ENCODE measurements around the gene SAG. TPM values are rescaled to one million over a fixed set of nuclear protein-coding genes. Genes with fewer than 3 reads are reported as not detected.
A peak's percentile ranks its signal among the peaks of the same experiment; 100 is the strongest.
"Not testable (repeated sequence)": the region's sequence is repeated elsewhere in the genome, so short reads cannot be mapped to it uniquely, and the experiment has no call there.

SAG gene
- total and polyA plus RNA-seq, 5 donors from 2014 or later = 1.7 TPM; not detected in 4

DNA sequence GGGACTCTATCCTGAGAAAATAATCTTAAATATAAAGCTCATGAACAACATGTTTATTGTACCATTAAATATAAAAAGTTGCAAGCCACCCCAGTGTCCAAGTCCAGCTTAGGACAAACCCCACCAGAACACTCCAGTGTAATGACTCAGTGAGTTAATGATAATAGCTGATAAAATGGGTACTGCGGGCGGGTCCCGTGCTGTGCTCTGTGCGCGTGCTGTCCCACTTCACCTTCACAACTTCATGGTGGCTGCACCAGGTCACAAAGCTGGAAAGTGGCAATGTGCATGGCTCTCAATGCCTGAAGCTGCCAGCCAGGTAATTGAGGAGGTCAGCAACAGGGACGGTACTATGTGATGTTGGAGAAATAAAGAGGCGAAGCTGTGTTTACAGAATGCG, 65.2 kb downstream of the SAG start:
- Mint-ChIP-seq H3K4me3 (no peak overlapping the region), H3K27ac (no peak overlapping the region), H3K36me3 (peaks cover 38% of the 10 kb centered on the region), H3K9me3 (no peaks in the 10 kb centered on the region), H3K4me1 (peaks cover 16 to 36% (median 25%) of the 10 kb centered on the region in 4 donors), H3K27me3 (no peaks in the 10 kb centered on the region)
- no peaks in the 10 kb centered on the region for H3K27me3 ChIP-seq (ENCODE audit: control insufficient read depth, insufficient read depth, low read length)
- no peaks in the 10 kb centered on the region for H3K9me3 ChIP-seq (ENCODE audit: control insufficient read depth in 2 of 2, low read length in 2 of 2)
- no peaks in the 10 kb centered on the region for H3K4me1 ChIP-seq (ENCODE audit: control insufficient read depth, insufficient read depth, low read length, poor library complexity, severe bottlenecking)
- no peak overlapping the region for H3K27ac ChIP-seq (ENCODE audit: insufficient read depth, low read length, poor library complexity, severe bottlenecking)
- peaks cover 14% of the 10 kb centered on the region for H3K36me3 ChIP-seq (ENCODE audit: control insufficient read depth, insufficient read depth, low read length)
- DNase-seq = no peak
- no peak for ATAC-seq (ENCODE audit: low read depth in 2 of 2)
- H3K4me3 ChIP-seq (ENCODE audit: low read depth, low read length) = no peak overlapping the region

- Mint-ChIP-seq H3K27me3 (no peaks in the 10 kb centered on the region), H3K4me1 (peaks cover 16 to 36% (median 25%) of the 10 kb centered on the region in 4 donors), H3K27ac (no peak overlapping the region), H3K36me3 (peaks cover 38% of the 10 kb centered on the region), H3K9me3 (no peaks in the 10 kb centered on the region), H3K4me3 (no peak overlapping the region)
- no peaks in the 10 kb centered on the region for H3K27me3 ChIP-seq (ENCODE audit: control insufficient read depth, insufficient read depth, low read length)
- peaks cover 14% of the 10 kb centered on the region for H3K36me3 ChIP-seq (ENCODE audit: control insufficient read depth, insufficient read depth, low read length)
- no peak overlapping the region for H3K4me3 ChIP-seq (ENCODE audit: low read depth, low read length)
- ATAC-seq (ENCODE audit: low read depth in 2 of 2) (no peak), DNase-seq (no peak)
- H3K4me1 ChIP-seq (ENCODE audit: control insufficient read depth, insufficient read depth, low read length, poor library complexity, severe bottlenecking) = no peaks in the 10 kb centered on the region
- H3K27ac ChIP-seq (ENCODE audit: insufficient read depth, low read length, poor library complexity, severe bottlenecking) = no peak overlapping the region
- no peaks in the 10 kb centered on the region for H3K9me3 ChIP-seq (ENCODE audit: control insufficient read depth in 2 of 2, low read length in 2 of 2)
These were observed 65.7 kb downstream of the SAG start for GRCh38 chr2:233373316-233373715.

- H3K4me1 Mint-ChIP-seq = peaks cover 11 to 37% (median 26%) of the 10 kb centered on the region in 4 donors
These were observed 67.2 kb downstream of the SAG start for GRCh38 chr2:233374776-233375175.

DNA sequence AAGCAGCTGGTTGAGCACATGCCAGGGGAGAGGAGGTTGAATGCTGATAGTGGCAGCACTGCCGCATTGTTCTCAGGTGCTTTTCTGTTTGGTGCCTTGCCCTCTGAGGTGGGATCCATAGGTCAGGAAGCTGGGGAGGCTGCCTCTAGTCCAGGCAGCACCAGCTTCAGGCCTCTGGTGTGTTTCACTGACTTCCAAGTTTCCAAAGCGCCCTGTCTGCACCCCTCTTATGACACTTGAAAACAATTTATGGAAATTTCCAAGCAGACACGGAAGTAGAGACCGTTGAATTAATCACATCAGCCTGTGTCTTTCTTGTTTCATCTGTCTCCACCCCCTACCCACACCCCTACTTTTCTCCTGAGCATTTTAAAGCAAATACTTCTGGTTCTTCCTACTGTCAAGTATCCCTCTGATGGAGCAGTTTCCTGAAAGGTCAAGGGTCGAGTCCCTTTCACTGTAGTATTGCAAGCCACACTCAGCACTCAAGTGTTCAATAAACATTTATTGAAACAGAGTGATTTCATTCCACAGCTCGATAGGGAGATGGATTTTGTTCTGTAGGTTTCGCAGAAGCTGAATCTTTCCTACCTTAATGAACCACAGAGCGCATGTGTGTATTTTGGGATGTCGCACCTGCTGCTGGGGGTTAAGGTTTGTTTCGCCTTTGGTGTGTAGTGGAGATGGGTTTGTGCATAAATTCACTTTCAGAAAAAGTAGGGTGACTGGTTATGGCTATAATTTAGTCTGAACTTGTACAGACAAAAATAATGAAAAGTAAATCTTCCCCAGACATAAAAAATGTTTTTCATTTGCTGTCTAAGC, 68.1 kb downstream of the SAG start:
- H3K4me3 Mint-ChIP-seq = no peak overlapping the region
- H3K27ac Mint-ChIP-seq = peak overlapping the region in 2 of 3 donors; percentile 39 to 47
- no peak for ATAC-seq (ENCODE audit: low read depth in 2 of 2)
- H3K9me3 Mint-ChIP-seq = no peaks in the 10 kb centered on the region
- peaks cover 14% of the 10 kb centered on the region for H3K36me3 ChIP-seq (ENCODE audit: control insufficient read depth, insufficient read depth, low read length)
- H3K27me3 ChIP-seq (ENCODE audit: control insufficient read depth, insufficient read depth, low read length) = no peaks in the 10 kb centered on the region
- H3K4me1 Mint-ChIP-seq = peaks cover 11 to 41% (median 34%) of the 10 kb centered on the region in 4 donors
- no peaks in the 10 kb centered on the region for H3K4me1 ChIP-seq (ENCODE audit: control insufficient read depth, insufficient read depth, low read length, poor library complexity, severe bottlenecking)
- H3K4me3 ChIP-seq (ENCODE audit: low read depth, low read length) = no peak overlapping the region
- no peaks in the 10 kb centered on the region for H3K27me3 Mint-ChIP-seq
- H3K27ac ChIP-seq (ENCODE audit: insufficient read depth, low read length, poor library complexity, severe bottlenecking) = no peak overlapping the region
- DNase-seq = no peak
- no peaks in the 10 kb centered on the region for H3K9me3 ChIP-seq (ENCODE audit: control insufficient read depth in 2 of 2, low read length in 2 of 2)
- peaks cover 47% of the 10 kb centered on the region for H3K36me3 Mint-ChIP-seq

More at GRCh38 chr2:233374776-233375175, 67.2 kb downstream of the SAG start:
- not testable (repeated sequence) for H3K4me3 Mint-ChIP-seq; H3K27ac Mint-ChIP-seq; H3K27me3 Mint-ChIP-seq; H3K9me3 ChIP-seq (ENCODE audit: control insufficient read depth in 2 of 2, low read length in 2 of 2); H3K4me3 ChIP-seq (ENCODE audit: low read depth, low read length); DNase-seq; H3K9me3 Mint-ChIP-seq; H3K4me1 ChIP-seq (ENCODE audit: control insufficient read depth, insufficient read depth, low read length, poor library complexity, severe bottlenecking); H3K27me3 ChIP-seq (ENCODE audit: control insufficient read depth, insufficient read depth, low read length); H3K27ac ChIP-seq (ENCODE audit: insufficient read depth, low read length, poor library complexity, severe bottlenecking); ATAC-seq (ENCODE audit: low read depth in 2 of 2)
- H3K36me3 ChIP-seq (ENCODE audit: control insufficient read depth, insufficient read depth, low read length) = peaks cover 14% of the 10 kb centered on the region
- peaks cover 43% of the 10 kb centered on the region for H3K36me3 Mint-ChIP-seq

DNA sequence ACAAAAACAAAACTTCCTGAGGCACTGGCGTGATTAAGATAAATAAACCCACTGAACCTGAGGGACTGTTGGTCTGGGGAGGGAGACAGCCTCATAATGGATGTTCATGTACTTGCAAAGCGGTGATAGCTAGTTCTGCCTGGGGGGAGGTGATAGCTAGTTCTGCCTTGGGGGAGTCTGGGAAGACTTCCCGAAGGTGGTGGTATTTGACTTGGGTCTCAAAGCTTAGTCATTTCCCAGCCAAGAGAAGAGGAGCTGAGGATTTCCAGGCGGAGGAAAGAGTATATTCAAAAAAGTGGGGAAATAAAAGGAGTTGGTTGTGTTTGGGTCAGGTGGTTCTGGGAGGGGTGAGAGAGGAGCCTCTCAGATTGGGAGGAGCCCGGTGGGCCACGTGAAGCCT, 71.4 kb downstream of the SAG start:
- Histone ChIP-seq H3K9me3 (ENCODE audit: control insufficient read depth in 2 of 2, low read length in 2 of 2) (no peaks in the 10 kb centered on the region), H3K27ac (ENCODE audit: insufficient read depth, low read length, poor library complexity, severe bottlenecking) (no peak overlapping the region), H3K36me3 (ENCODE audit: control insufficient read depth, insufficient read depth, low read length) (peaks cover 6% of the 10 kb centered on the region), H3K4me1 (ENCODE audit: control insufficient read depth, insufficient read depth, low read length, poor library complexity, severe bottlenecking) (no peaks in the 10 kb centered on the region), H3K4me3 (ENCODE audit: low read depth, low read length) (no peak overlapping the region), H3K27me3 (ENCODE audit: control insufficient read depth, insufficient read depth, low read length) (no peaks in the 10 kb centered on the region)
- Mint-ChIP-seq H3K27ac (peak overlapping the region in 2 of 3 donors; percentile 77 to 88), H3K27me3 (no peaks in the 10 kb centered on the region), H3K4me1 (peaks cover 23 to 59% (median 40%) of the 10 kb centered on the region in 4 donors), H3K4me3 (no peak overlapping the region), H3K36me3 (peaks cover 38% of the 10 kb centered on the region), H3K9me3 (no peaks in the 10 kb centered on the region)
- DNase-seq (no peak), ATAC-seq (ENCODE audit: low read depth in 2 of 2) (no peak)

DNA sequence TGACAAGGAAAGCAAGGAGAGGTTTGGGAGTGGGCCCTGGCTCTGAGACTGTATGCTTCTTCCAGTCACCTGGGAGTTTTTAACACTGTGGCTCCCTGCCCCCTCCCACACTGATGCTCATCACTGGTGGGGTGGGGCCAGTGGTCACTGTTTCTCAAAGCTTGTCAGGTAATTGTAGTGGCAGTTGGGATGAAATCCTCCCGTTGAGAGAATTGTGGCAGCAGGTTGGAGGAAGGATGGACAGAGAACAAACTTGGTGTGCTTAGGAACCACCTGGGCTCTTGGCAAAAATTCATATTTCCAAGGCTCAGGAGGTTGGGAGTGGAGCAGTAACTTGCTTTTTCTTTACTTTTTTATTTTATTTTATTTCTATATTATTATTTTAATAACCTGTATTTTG, 71.8 kb downstream of the SAG start:
- H3K36me3 ChIP-seq (ENCODE audit: control insufficient read depth, insufficient read depth, low read length) = peaks cover 6% of the 10 kb centered on the region
- H3K4me3 Mint-ChIP-seq = no peak overlapping the region
- no peaks in the 10 kb centered on the region for H3K27me3 Mint-ChIP-seq
- H3K4me1 Mint-ChIP-seq = peaks cover 23 to 63% (median 44%) of the 10 kb centered on the region in 4 donors
- H3K4me3 ChIP-seq (ENCODE audit: low read depth, low read length) = no peak overlapping the region
- ATAC-seq (ENCODE audit: low read depth in 2 of 2) = no peak
- no peaks in the 10 kb centered on the region for H3K9me3 Mint-ChIP-seq
- H3K4me1 ChIP-seq (ENCODE audit: control insufficient read depth, insufficient read depth, low read length, poor library complexity, severe bottlenecking) = peaks cover under 1% of the 10 kb centered on the region
- no peak for DNase-seq
- peaks cover 42% of the 10 kb centered on the region for H3K36me3 Mint-ChIP-seq
- H3K27me3 ChIP-seq (ENCODE audit: control insufficient read depth, insufficient read depth, low read length) = no peaks in the 10 kb centered on the region
- H3K9me3 ChIP-seq (ENCODE audit: control insufficient read depth in 2 of 2, low read length in 2 of 2) = no peaks in the 10 kb centered on the region
- H3K27ac Mint-ChIP-seq = peak overlapping the region; percentile 77 to 91 (median 88)
- no peak overlapping the region for H3K27ac ChIP-seq (ENCODE audit: insufficient read depth, low read length, poor library complexity, severe bottlenecking)

DNA sequence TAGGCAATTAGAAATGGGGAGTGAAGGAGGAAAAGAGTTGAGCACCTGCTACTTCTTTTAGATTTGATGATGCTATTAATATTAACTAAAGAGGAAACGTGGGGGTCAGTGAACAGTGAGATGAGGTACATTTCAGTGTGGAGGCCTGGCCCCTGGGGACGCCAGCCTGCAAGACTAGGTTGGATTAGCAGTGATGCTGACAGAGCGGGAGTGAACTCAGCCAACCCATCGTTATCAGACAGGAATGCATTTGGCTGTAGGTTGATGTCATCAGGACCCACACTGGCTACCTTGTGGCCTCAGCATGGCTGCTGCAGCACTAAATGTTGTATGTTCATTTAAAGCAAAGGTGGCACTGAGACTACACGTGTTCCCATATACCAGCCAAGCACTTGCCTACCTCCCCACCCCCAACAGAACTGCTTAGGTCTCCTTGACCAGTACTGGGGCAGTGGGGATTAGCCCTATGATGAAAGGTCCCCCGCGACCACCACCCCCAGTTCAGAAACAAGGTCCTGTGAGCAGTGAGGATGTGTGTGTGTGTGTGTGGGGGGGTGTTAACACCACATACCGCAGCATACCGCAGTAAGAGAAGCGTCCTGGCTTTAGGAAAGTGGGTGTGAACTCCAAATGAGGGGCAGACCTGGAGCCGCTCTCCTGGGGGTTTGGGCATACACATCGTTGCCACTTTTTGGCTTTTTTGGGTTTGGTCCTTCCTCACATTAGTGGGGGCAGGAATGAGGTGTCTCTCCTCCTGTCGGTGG, 72.7 kb downstream of the SAG start:
- H3K36me3 Mint-ChIP-seq = peaks cover 41% of the 10 kb centered on the region
- H3K27ac Mint-ChIP-seq = peak overlapping the region; percentile 69 to 91 (median 71)
- H3K27ac ChIP-seq (ENCODE audit: insufficient read depth, low read length, poor library complexity, severe bottlenecking) = no peak overlapping the region
- no peaks in the 10 kb centered on the region for H3K9me3 Mint-ChIP-seq
- H3K4me3 ChIP-seq (ENCODE audit: low read depth, low read length) = no peak overlapping the region
- no peaks in the 10 kb centered on the region for H3K27me3 ChIP-seq (ENCODE audit: control insufficient read depth, insufficient read depth, low read length)
- H3K36me3 ChIP-seq (ENCODE audit: control insufficient read depth, insufficient read depth, low read length) = peaks cover 6% of the 10 kb centered on the region
- H3K4me1 Mint-ChIP-seq = peaks cover 25 to 71% (median 49%) of the 10 kb centered on the region in 4 donors
- ATAC-seq (ENCODE audit: low read depth in 2 of 2) = no peak
- peaks cover 9% of the 10 kb centered on the region for H3K4me1 ChIP-seq (ENCODE audit: control insufficient read depth, insufficient read depth, low read length, poor library complexity, severe bottlenecking)
- H3K27me3 Mint-ChIP-seq = no peaks in the 10 kb centered on the region
- no peak overlapping the region for H3K4me3 Mint-ChIP-seq
- DNase-seq = no peak
- no peaks in the 10 kb centered on the region for H3K9me3 ChIP-seq (ENCODE audit: control insufficient read depth in 2 of 2, low read length in 2 of 2)
